GM21515 (cell line): ENCODE measurements around the gene USP17L29.
"Not testable (repeated sequence)": the region's sequence is repeated elsewhere in the genome, so short reads cannot be mapped to it uniquely, and the experiment has no call there.

Experiments
- ATAC-seq: cut with Tn5 transposase; IDR thresholded peaks from one replicate; pipeline ENCODE4 v1.9.1; 2021; ENCODE audit not compliant: unreplicated experiment

USP17L29 gene

GRCh38 chr4:9353338-9353737, at the start of gene USP17L29:
TSS of gene USP17L29 (plus strand) at chr4:9353638. CDS start at chr4:9353638, 0 bp downstream.
- not testable (repeated sequence) for ATAC-seq

GRCh38 chr4:9324191-9324590, 29.2 kb upstream of the USP17L29 start:
- ATAC-seq: not testable (repeated sequence)

- ATAC-seq: not testable (repeated sequence)
Measured at GRCh38 chr4:9324865-9325264, 28.6 kb upstream of the USP17L29 start, which contains the start of gene USP17L24. TSS of gene USP17L24 (plus strand) at chr4:9325165. CDS start at chr4:9325165, 0 bp downstream.

- not testable (repeated sequence) for ATAC-seq
Measured at GRCh38 chr4:9329611-9330010, 23.8 kb upstream of the USP17L29 start, which contains the start of gene USP17L25. TSS of gene USP17L25 (plus strand) at chr4:9329911. CDS start at chr4:9329911, 0 bp downstream.

GRCh38 chr4:9334358-9334757, 19.1 kb upstream of the USP17L29 start, which contains the start of gene USP17L26:
TSS of gene USP17L26 (plus strand) at chr4:9334658. CDS start at chr4:9334658, 0 bp downstream.
- not testable (repeated sequence) for ATAC-seq

- ATAC-seq: not testable (repeated sequence)
Measured at GRCh38 chr4:9339103-9339502, 14.3 kb upstream of the USP17L29 start, which contains the start of gene USP17L5. TSS of gene USP17L5 (plus strand) at chr4:9339403. CDS start at chr4:9339403, 0 bp downstream.

GRCh38 chr4:9343848-9344247, 9.6 kb upstream of the USP17L29 start, which contains the start of gene USP17L27:
TSS of gene USP17L27 (plus strand) at chr4:9344148. CDS start at chr4:9344148, 0 bp downstream.
- not testable (repeated sequence) for ATAC-seq

GRCh38 chr4:9348593-9348992, 4.8 kb upstream of the USP17L29 start, which contains the start of gene USP17L28:
TSS of gene USP17L28 (plus strand) at chr4:9348893. CDS start at chr4:9348893, 0 bp downstream.
- ATAC-seq: not testable (repeated sequence)

GRCh38 chr4:9350866-9351265, 2.6 kb upstream of the USP17L29 start:
- not testable (repeated sequence) for ATAC-seq

GRCh38 chr4:9362829-9363228, 9.4 kb downstream of the USP17L29 start, which contains the start of gene USP17L30:
TSS of gene USP17L30 (plus strand) at chr4:9363129. CDS start at chr4:9363129, 0 bp downstream.
- not testable (repeated sequence) for ATAC-seq

GRCh38 chr4:9379881-9380280, 26.4 kb downstream of the USP17L29 start:
- ATAC-seq: not testable (repeated sequence)

GRCh38 chr4:9381012-9381534, 27.6 kb downstream of the USP17L29 start:
- ATAC-seq: not testable (repeated sequence)

- no peak for ATAC-seq
Measured at GRCh38 chr4:9384126-9384525, 30.7 kb downstream of the USP17L29 start.

- not testable (repeated sequence) for ATAC-seq
Measured at GRCh38 chr4:9389001-9389400, 35.6 kb downstream of the USP17L29 start.
